Gastrocnemius medialis (tissue), 4 donors: ENCODE results near the gene PI16. TPM values are rescaled to one million over a fixed set of nuclear protein-coding genes. Genes with fewer than 3 reads are reported as not detected.

Experiments used
- ATAC-seq, 2 donors: fragments of 150-250 bp; one replicate each; pipeline ENCODE4 v1.9.1; 2016
- DNase-seq, 2 donors: peaks; one replicate each; pipeline ENCODE4 v3.0.0-alpha.2; 2019
- H3K27ac ChIP-seq, 4 donors: fragments of 200-600 bp; sonication (generic); 1 replicate in 1 of 4; 2 replicates in 3 of 4; pipeline ENCODE4 v1.5.1; 2016 to 2018; ENCODE audit warnings: mild to moderate bottlenecking in 2 of 4, moderate library complexity in 1 of 4
- H3K27me3 ChIP-seq, 3 donors: fragments of 200-600 bp; sonication (generic) in 2 of 3; 1 replicate in 1 of 3; 2 replicates in 2 of 3; pipeline versions ENCODE4 v1.5.1 to v1.6.0; 2016 to 2019; ENCODE audit warnings: mild to moderate bottlenecking in 1 of 3, moderate library complexity in 1 of 3
- H3K36me3 ChIP-seq, 2 donors: fragments of 200-600 bp; sonication (generic) in 1 of 2; one replicate each; pipeline ENCODE4 v1.5.1; 2017 to 2018
- H3K4me1 ChIP-seq, 2 donors: fragments of 200-600 bp; sonication (generic) in 1 of 2; one replicate each; pipeline ENCODE4 v1.5.1; 2016 to 2017; ENCODE audit warnings: mild to moderate bottlenecking in 2 of 2
- H3K4me3 ChIP-seq, 4 donors: fragments of 200-600 bp; sonication (generic) in 3 of 4; 1 replicate in 1 of 4; 2 replicates in 3 of 4; pipeline ENCODE4 v1.5.1; 2016 to 2019; ENCODE audit warnings: mild to moderate bottlenecking in 2 of 4
- H3K9me3 ChIP-seq, 3 donors: fragments of 200-600 bp; sonication (generic) in 2 of 3; 1 replicate in 1 of 3; 2 replicates in 2 of 3; pipeline ENCODE4 v1.5.1; 2016 to 2019
- POLR2A ChIP-seq, 2 donors: fragments of 450-650 bp; IDR thresholded peaks; one replicate each; pipeline ENCODE4 v1.6.1; 2017; ENCODE audit warnings: antibody characterized with exemption in 2 of 2, mild to moderate bottlenecking in 2 of 2, moderate library complexity in 2 of 2
- in situ Hi-C, 4 donors: fragments of 200-750 bp; cut with MboI; loops; one replicate each; pipeline versions ENCODE4 v1.15.0 to v1.8.0; 2017; ENCODE audit warnings: low sequenced_read_pairs in 4 of 4
- intact Hi-C: fragments of 100-400 bp; cut with DNase I; formaldehyde crosslinking; loops from one replicate; pipeline ENCODE4 v1.15.1; 2023; ENCODE audit warnings: low total_unique reads
- total RNA-seq, 4 donors: library from RNA; depleted of rRNA; stranded (reverse); fragments of >200 nt; gene quantifications; one replicate each; pipeline versions ENCODE4 v1.1.0 to v1.2.3, GENCODE V29; 2016
- TF ChIP-seq, protein P1 (sequence below), 5 experiments: fragments of 450-650 bp in 3 of 5; fragments of 200-600 bp in 2 of 5; sonication (generic) in 2 of 5; IDR thresholded peaks in 4 of 5; conservative IDR thresholded peaks in 1 of 5; 1 replicate in 4 of 5; 2 replicates in 1 of 5; pipeline ENCODE4 v1.5.1; 2016 to 2019; ENCODE audit warnings: antibody characterized with exemption in 5 of 5, mild to moderate bottlenecking in 3 of 5, moderate library complexity in 3 of 5

PI16 gene
- total RNA-seq, 4 donors from 2014 or later: 0.87 to 3.2 (median 2.5) TPM

DNA sequence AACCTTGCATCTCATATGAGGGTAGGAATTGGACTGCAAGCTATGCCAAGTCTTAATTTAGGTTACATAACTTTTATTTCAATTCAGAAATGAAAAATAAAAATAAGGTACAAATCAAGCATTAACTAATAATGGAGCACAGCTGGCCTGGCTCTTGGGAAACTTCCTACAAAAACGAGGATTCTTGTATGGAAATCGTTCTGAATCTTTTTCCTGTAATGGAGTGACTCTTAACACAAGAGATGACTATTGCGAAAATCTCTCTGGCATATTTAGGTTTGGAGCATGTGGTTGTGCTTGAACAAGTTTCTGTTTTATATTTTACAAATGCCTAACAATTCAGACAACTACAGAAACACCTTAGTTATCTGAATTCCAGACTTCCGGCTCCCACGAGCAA, 34.0 kb upstream of the PI16 start:
- TF ChIP-seq POLR2A (IDR thresholded peaks at IDR 0.05): no peak
- TF ChIP-seq, protein P1, sequence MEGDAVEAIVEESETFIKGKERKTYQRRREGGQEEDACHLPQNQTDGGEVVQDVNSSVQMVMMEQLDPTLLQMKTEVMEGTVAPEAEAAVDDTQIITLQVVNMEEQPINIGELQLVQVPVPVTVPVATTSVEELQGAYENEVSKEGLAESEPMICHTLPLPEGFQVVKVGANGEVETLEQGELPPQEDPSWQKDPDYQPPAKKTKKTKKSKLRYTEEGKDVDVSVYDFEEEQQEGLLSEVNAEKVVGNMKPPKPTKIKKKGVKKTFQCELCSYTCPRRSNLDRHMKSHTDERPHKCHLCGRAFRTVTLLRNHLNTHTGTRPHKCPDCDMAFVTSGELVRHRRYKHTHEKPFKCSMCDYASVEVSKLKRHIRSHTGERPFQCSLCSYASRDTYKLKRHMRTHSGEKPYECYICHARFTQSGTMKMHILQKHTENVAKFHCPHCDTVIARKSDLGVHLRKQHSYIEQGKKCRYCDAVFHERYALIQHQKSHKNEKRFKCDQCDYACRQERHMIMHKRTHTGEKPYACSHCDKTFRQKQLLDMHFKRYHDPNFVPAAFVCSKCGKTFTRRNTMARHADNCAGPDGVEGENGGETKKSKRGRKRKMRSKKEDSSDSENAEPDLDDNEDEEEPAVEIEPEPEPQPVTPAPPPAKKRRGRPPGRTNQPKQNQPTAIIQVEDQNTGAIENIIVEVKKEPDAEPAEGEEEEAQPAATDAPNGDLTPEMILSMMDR (IDR thresholded peaks at IDR 0.05 in 4 of 5, conservative IDR thresholded peaks at IDR 0.05 in 1 of 5): no peak
- Histone ChIP-seq H3K9me3 (no peaks in the 10 kb centered on the region), H3K4me3 (no peak overlapping the region), H3K27me3 (no peaks in the 10 kb centered on the region), H3K36me3 (peaks cover 0 to 82% of the 10 kb centered on the region in 2 donors), H3K27ac (peak overlapping the region in 3 of 4 donors; percentile 45 to 48 (median 46)), H3K4me1 (peaks cover 13 to 24% of the 10 kb centered on the region in 2 donors)
- DNase-seq (no peak), ATAC-seq (peak; percentile 32 to 48)
- in situ Hi-C loops: no loop called here
- intact Hi-C loops: no loop called here

DNA sequence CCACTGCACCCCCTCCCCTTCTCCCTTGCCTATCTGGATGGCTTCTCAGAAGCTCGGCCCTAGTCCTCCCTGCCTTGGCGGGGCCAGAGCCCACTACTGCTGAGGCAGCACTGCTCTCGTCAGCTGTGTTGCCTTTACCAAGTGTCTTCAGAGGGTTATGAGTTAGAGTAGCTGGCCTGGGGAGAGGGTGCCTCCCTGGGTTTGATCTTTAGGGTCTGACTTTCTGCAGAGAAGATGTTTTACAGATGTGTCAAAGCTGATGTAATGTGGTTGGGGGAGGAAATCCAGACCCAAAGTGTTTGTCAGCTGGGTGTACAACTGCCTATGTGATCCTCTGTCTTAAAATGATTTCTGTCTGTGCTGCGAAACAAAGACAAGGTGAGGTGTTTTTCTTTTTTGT, 30.4 kb upstream of the PI16 start:
- TF ChIP-seq, protein P1 (IDR thresholded peaks at IDR 0.05 in 4 of 5, conservative IDR thresholded peaks at IDR 0.05 in 1 of 5): no peak
- TF ChIP-seq POLR2A (IDR thresholded peaks at IDR 0.05): no peak
- ATAC-seq (no peak), DNase-seq (no peak)
- Histone ChIP-seq H3K4me1 (peaks cover 29 to 38% of the 10 kb centered on the region in 2 donors), H3K27me3 (no peaks in the 10 kb centered on the region), H3K27ac (no peak overlapping the region), H3K9me3 (no peaks in the 10 kb centered on the region), H3K4me3 (no peak overlapping the region), H3K36me3 (peaks cover 0 to 58% of the 10 kb centered on the region in 2 donors)
- intact Hi-C loops: no loop called here
- in situ Hi-C loops: no loop called here

DNA sequence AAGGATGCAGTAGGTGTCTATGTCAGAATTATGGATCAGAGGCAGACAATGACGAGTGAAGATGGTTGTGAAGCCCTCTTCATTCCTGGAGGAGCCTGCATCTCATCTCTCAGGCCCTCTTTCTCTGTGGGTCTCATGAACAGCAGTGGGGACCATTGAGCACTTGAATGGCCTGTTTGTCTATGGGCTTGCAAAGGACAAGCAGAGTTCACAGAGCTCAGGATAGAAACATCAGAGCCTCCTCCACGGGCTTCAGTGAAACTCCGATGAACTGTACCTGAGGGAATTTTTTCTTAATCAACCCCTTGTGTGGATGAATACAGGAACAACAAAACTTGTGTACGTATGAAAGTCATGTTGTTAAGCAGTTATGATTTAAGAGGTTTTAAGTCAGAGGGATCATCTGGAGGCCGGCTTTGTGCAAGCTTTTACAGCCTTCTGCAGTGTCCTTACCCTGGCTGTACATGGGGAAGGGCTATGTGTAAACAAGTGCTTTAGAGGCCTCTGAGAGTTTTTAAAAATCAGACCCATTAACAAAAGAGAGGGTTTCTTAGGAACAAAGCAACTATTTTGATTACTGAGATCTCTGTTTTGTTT, 29.7 kb upstream of the PI16 start:
- DNase-seq (no peak), ATAC-seq (no peak)
- H3K27ac ChIP-seq: no peak overlapping the region
- peaks cover 0 to 53% of the 10 kb centered on the region in 2 donors for H3K36me3 ChIP-seq
- no peak overlapping the region for H3K4me3 ChIP-seq
- no peaks in the 10 kb centered on the region for H3K27me3 ChIP-seq
- in situ Hi-C loops: no loop called here
- H3K9me3 ChIP-seq: no peaks in the 10 kb centered on the region
- intact Hi-C loops: no loop called here
- H3K4me1 ChIP-seq: peaks cover 31 to 38% of the 10 kb centered on the region in 2 donors
- no peak for TF ChIP-seq POLR2A (IDR thresholded peaks at IDR 0.05)
- TF ChIP-seq, protein P1 (IDR thresholded peaks at IDR 0.05 in 4 of 5, conservative IDR thresholded peaks at IDR 0.05 in 1 of 5): no peak

GRCh38 chr6:36925809-36926208, 28.7 kb upstream of the PI16 start:
- no peak for TF ChIP-seq POLR2A (IDR thresholded peaks at IDR 0.05)
- TF ChIP-seq, protein P1 (IDR thresholded peaks at IDR 0.05 in 4 of 5, conservative IDR thresholded peaks at IDR 0.05 in 1 of 5): no peak
- Histone ChIP-seq H3K9me3 (no peaks in the 10 kb centered on the region), H3K4me3 (no peak overlapping the region), H3K36me3 (peaks cover 0 to 47% of the 10 kb centered on the region in 2 donors), H3K27ac (no peak overlapping the region), H3K27me3 (no peaks in the 10 kb centered on the region), H3K4me1 (peaks cover 38 to 40% of the 10 kb centered on the region in 2 donors)
- intact Hi-C loops (loop anchor here (2.0 kb wide), 1 partner anchor 41 kb away; the partner anchor contains the start of gene C6orf89), in situ Hi-C loops (no loop called here)
- no peak for ATAC-seq
- DNase-seq: no peak
